Measurements from ENCODE around the gene SH3D19. TPM values are rescaled to one million over a fixed set of nuclear protein-coding genes. Genes with fewer than 3 reads are reported as not detected.

The SH3D19 gene
- total RNA-seq, 4 donors from 2014 or later, result 269 to 357 (median 314) TPM

- no peak for TF ChIP-seq CTCF (IDR thresholded peaks at IDR 0.05; ENCODE audit: low read depth)
Observed at GRCh38 chr4:151355155-151355554, 29.8 kb upstream of the SH3D19 start.

GRCh38 chr4:151347490-151348235 lies 22.3 kb upstream of the SH3D19 start:
- no peak for TF ChIP-seq CTCF (IDR thresholded peaks at IDR 0.05; ENCODE audit: low read depth)

GRCh38 chr4:151344948-151345347 lies 19.5 kb upstream of the SH3D19 start:
- no peak for TF ChIP-seq CTCF (IDR thresholded peaks at IDR 0.05; ENCODE audit: low read depth)

- TF ChIP-seq CTCF (IDR thresholded peaks at IDR 0.05; ENCODE audit: low read depth), result no peak
Observed at GRCh38 chr4:151340751-151341385, 15.5 kb upstream of the SH3D19 start.

GRCh38 chr4:151339467-151339866 lies 14.1 kb upstream of the SH3D19 start:
- TF ChIP-seq CTCF (IDR thresholded peaks at IDR 0.05; ENCODE audit: low read depth), result no peak

- no peak for TF ChIP-seq CTCF (IDR thresholded peaks at IDR 0.05; ENCODE audit: low read depth)
Observed at GRCh38 chr4:151331276-151332042, 6.1 kb upstream of the SH3D19 start.
